C4-2B (cell line): Measurements from ENCODE around the gene TCEAL4.

Source experiments
- ZFX ChIP-seq: fragments of 450-650 bp; IDR thresholded peaks from 2 replicates; pipeline ENCODE4 v1.6.1; 2017
- TF ChIP-seq, protein P1 (sequence below): fragments of 450-650 bp; conservative IDR thresholded peaks from 2 replicates; pipeline ENCODE4 v1.5.1; 2017; ENCODE audit warnings: mild to moderate bottlenecking

DNA sequence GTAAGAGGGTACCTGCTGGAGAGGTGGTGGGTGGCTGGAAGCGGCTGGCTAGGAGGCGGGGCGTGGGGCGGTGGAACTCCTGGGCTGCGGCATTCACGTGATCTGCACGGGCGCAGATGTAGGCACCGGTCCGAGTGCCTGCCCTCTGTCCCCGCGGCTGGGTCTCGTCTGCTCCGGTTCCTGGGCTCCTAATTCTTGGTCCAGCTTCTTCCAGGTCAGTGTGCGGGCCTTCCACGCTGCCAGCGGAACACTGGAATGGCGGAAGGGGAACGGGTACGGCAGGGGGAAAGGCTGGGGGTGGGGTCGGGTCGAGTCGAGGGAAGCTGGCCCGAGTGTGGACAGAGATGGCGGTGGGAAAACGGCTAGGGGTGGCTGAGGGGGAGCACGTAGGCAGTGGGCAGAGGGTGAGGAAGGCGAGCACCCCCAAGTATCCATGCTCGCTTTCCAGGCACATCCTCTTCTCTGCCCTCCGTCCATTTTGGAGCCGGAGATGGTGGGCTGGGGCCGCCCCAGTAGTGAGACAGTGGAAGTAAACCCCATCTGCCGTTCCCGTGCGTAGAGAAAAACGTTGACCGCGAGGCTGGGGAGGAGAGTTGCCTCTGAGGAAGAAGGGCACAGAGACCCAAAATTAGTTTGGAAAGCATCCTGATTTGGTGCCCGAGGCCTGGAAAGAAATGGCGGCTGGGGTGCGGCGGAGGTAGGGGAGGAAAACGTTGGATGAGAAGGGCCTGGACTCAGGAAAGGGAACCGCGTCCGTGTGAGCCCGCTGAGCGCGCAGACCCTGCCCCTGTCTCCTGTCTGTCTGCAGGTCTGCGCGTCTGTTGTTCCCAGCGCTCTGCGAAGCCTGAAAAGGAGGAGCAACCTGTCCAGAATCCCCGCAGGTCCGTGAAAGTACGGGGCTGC lies at the start of gene TCEAL4:
- TF ChIP-seq, protein P1, sequence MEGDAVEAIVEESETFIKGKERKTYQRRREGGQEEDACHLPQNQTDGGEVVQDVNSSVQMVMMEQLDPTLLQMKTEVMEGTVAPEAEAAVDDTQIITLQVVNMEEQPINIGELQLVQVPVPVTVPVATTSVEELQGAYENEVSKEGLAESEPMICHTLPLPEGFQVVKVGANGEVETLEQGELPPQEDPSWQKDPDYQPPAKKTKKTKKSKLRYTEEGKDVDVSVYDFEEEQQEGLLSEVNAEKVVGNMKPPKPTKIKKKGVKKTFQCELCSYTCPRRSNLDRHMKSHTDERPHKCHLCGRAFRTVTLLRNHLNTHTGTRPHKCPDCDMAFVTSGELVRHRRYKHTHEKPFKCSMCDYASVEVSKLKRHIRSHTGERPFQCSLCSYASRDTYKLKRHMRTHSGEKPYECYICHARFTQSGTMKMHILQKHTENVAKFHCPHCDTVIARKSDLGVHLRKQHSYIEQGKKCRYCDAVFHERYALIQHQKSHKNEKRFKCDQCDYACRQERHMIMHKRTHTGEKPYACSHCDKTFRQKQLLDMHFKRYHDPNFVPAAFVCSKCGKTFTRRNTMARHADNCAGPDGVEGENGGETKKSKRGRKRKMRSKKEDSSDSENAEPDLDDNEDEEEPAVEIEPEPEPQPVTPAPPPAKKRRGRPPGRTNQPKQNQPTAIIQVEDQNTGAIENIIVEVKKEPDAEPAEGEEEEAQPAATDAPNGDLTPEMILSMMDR = no peak
- TF ChIP-seq ZFX = peak; percentile 40; the same call in 1 of the 2 replicates
